HEK293 (cell line): ENCODE results near the gene SLC22A4.

Experiments
- CTCF ChIA-PET: fragments of 350-600 bp; formaldehyde crosslinking; extraction: SDS; loops from one replicate; lab custom pipeline; 2021; ENCODE audit warnings: antibody characterized with exemption; lab: Yijun Ruan, JAX
- POLR2A ChIA-PET: fragments of 300-600 bp; formaldehyde crosslinking; extraction: SDS; loops from one replicate; lab custom pipeline; 2020; ENCODE audit warnings: antibody characterized with exemption, inconsistent platforms; lab: Yijun Ruan, JAX
- H3K27ac ChIP-seq: fragments of 200-500 bp; sonication (Bioruptor generic); 2 replicates; pipeline ENCODE4 v1.5.1; 2014; ENCODE audit warnings: low read depth, low read length, control low read depth, inconsistent platforms; ENCODE audit errors: extremely low read depth
- H3K36me3 ChIP-seq, 2 experiments: fragments of 200-500 bp in 1 of 2; sonication (Bioruptor generic) in 1 of 2; 1 replicate in 1 of 2; 2 replicates in 1 of 2; pipeline ENCODE4 v1.5.1; 2014 to 2017; ENCODE audit warnings: inconsistent platforms in 2 of 2, low read length in 2 of 2; ENCODE audit not compliant: control insufficient read depth in 2 of 2, insufficient read depth in 1 of 2
- H3K4me1 ChIP-seq: fragments of 200-500 bp; sonication (Bioruptor generic); 2 replicates; pipeline ENCODE4 v1.5.1; 2014; ENCODE audit warnings: mild to moderate bottlenecking, low read length, inconsistent platforms; ENCODE audit not compliant: control insufficient read depth, insufficient read depth
- H3K4me3 ChIP-seq: 2 replicates; pipeline ENCODE4 v1.5.1; 2011; ENCODE audit warnings: low read depth, mild to moderate bottlenecking, control low read depth, low read length, moderate library complexity
- H3K9me3 ChIP-seq: fragments of 200-500 bp; sonication (Bioruptor generic); 2 replicates; pipeline ENCODE4 v1.5.1; 2014; ENCODE audit warnings: low read depth, low read length, inconsistent platforms; ENCODE audit not compliant: control insufficient read depth, insufficient read depth
- EGR2 ChIP-seq: fragments of 450-650 bp; formaldehyde crosslinking; IDR thresholded peaks from 2 replicates; pipeline ENCODE4 v1.5.1; 2016; ENCODE audit warnings: low read depth, missing biosample characterization, missing genetic modification characterization
- ELK4 ChIP-seq: IDR thresholded peaks from 2 replicates; pipeline ENCODE4 v1.6.1; 2011; ENCODE audit warnings: mild to moderate bottlenecking, low read depth, low read length, borderline replicate concordance
- GLIS1 ChIP-seq: fragments of 450-650 bp; formaldehyde crosslinking; IDR thresholded peaks from 2 replicates; pipeline ENCODE4 v1.5.1; 2016; ENCODE audit warnings: missing biosample characterization, missing genetic modification characterization
- IKZF3 ChIP-seq: fragments of 450-650 bp; IDR thresholded peaks from 2 replicates; pipeline ENCODE4 v1.5.0; 2018; ENCODE audit warnings: missing biosample characterization, mild to moderate bottlenecking, missing genetic modification characterization, moderate library complexity
- OSR2 ChIP-seq: fragments of 450-650 bp; formaldehyde crosslinking; IDR thresholded peaks from 2 replicates; pipeline ENCODE4 v1.5.1; 2016; ENCODE audit warnings: missing biosample characterization, missing genetic modification characterization
- SCRT2 ChIP-seq: fragments of 450-650 bp; formaldehyde crosslinking; IDR thresholded peaks from 2 replicates; pipeline ENCODE4 v1.5.1; 2016; ENCODE audit warnings: missing biosample characterization, missing genetic modification characterization
- SETDB1 ChIP-seq: IDR thresholded peaks from one replicate; pipeline ENCODE4 v1.6.1; 2017; ENCODE audit warnings: mild to moderate bottlenecking, low read length, moderate library complexity, mixed read lengths; ENCODE audit not compliant: insufficient read length
- SP3 ChIP-seq: fragments of 450-650 bp; formaldehyde crosslinking; IDR thresholded peaks from 2 replicates; pipeline ENCODE4 v1.5.1; 2016; ENCODE audit warnings: missing biosample characterization, missing genetic modification characterization
- ZBTB10 ChIP-seq: fragments of 450-650 bp; formaldehyde crosslinking; IDR thresholded peaks from 2 replicates; pipeline ENCODE4 v1.5.1; 2016; ENCODE audit warnings: missing biosample characterization, missing genetic modification characterization
- ZBTB17 ChIP-seq: fragments of 450-650 bp; formaldehyde crosslinking; IDR thresholded peaks from 2 replicates; pipeline ENCODE4 v1.5.1; 2016; ENCODE audit warnings: missing biosample characterization, missing genetic modification characterization
- ZBTB8A ChIP-seq: fragments of 450-650 bp; formaldehyde crosslinking; IDR thresholded peaks from 2 replicates; pipeline ENCODE4 v1.5.1; 2016; ENCODE audit warnings: missing biosample characterization, missing genetic modification characterization
- ZFHX2 ChIP-seq: fragments of 450-650 bp; formaldehyde crosslinking; conservative IDR thresholded peaks from 2 replicates; pipeline ENCODE4 v1.5.1; 2016; ENCODE audit warnings: missing biosample characterization, missing genetic modification characterization
- ZFP3 ChIP-seq: fragments of 450-650 bp; formaldehyde crosslinking; IDR thresholded peaks from 2 replicates; pipeline ENCODE4 v1.5.1; 2016; ENCODE audit warnings: low read depth, missing biosample characterization, missing genetic modification characterization
- ZIC2 ChIP-seq: fragments of 450-650 bp; formaldehyde crosslinking; IDR thresholded peaks from 2 replicates; pipeline ENCODE4 v1.5.1; 2016; ENCODE audit warnings: missing biosample characterization, missing genetic modification characterization
- ZNF10 ChIP-seq: fragments of 450-650 bp; formaldehyde crosslinking; IDR thresholded peaks from 2 replicates; pipeline ENCODE4 v1.5.1; 2017; ENCODE audit warnings: missing biosample characterization, missing genetic modification characterization
- ZNF133 ChIP-seq: fragments of 450-650 bp; formaldehyde crosslinking; IDR thresholded peaks from 2 replicates; pipeline ENCODE4 v1.5.1; 2016; ENCODE audit warnings: missing biosample characterization, missing genetic modification characterization
- ZNF175 ChIP-seq: fragments of 450-650 bp; formaldehyde crosslinking; IDR thresholded peaks from 2 replicates; pipeline ENCODE4 v1.5.1; 2016; ENCODE audit warnings: missing biosample characterization, missing genetic modification characterization
- ZNF426 ChIP-seq: fragments of 450-650 bp; formaldehyde crosslinking; IDR thresholded peaks from 2 replicates; pipeline ENCODE4 v1.5.1; 2017; ENCODE audit warnings: missing biosample characterization, missing genetic modification characterization, mild to moderate bottlenecking, inconsistent platforms, moderate library complexity
- ZNF521 ChIP-seq: fragments of 450-650 bp; formaldehyde crosslinking; IDR thresholded peaks from 2 replicates; pipeline ENCODE4 v1.5.1; 2017; ENCODE audit warnings: missing biosample characterization, mild to moderate bottlenecking, missing genetic modification characterization
- ZNF560 ChIP-seq: fragments of 450-650 bp; formaldehyde crosslinking; IDR thresholded peaks from 2 replicates; pipeline ENCODE4 v1.5.1; 2017; ENCODE audit warnings: missing biosample characterization, missing genetic modification characterization, borderline replicate concordance
- ZNF600 ChIP-seq: fragments of 450-650 bp; formaldehyde crosslinking; IDR thresholded peaks from 2 replicates; pipeline ENCODE4 v1.5.1; 2016; ENCODE audit warnings: missing biosample characterization, missing genetic modification characterization
- ZNF626 ChIP-seq: fragments of 450-650 bp; sonication (Bioruptor Pico); formaldehyde crosslinking; IDR thresholded peaks from 2 replicates; pipeline ENCODE4 v1.5.1; 2018; ENCODE audit warnings: missing biosample characterization, missing genetic modification characterization, inconsistent platforms
- ZNF701 ChIP-seq: fragments of 450-650 bp; formaldehyde crosslinking; IDR thresholded peaks from 2 replicates; pipeline ENCODE4 v1.5.1; 2016; ENCODE audit warnings: missing biosample characterization, missing genetic modification characterization

The SLC22A4 gene

GRCh38 chr5:132259069-132259851 is 34.9 kb upstream of the SLC22A4 start:
- POLR2A ChIA-PET, result interaction anchor here (1.5 kb wide), 1 partner anchor 110 kb away, joined by 4 read pairs; the partner anchor contains the start of gene SLC22A5
- CTCF ChIA-PET, result interaction anchor here (1.9 kb wide), 1 partner anchor 13 kb away, joined by 7 read pairs; no protein-coding TSS in a partner anchor
- H3K9me3 ChIP-seq, result no peaks in the 10 kb centered on the region
- no peak overlapping the region for H3K27ac ChIP-seq
- TF ChIP-seq EGR2 (tag by site-specific recombination), result peak; percentile 75
- peak; percentile 89 for TF ChIP-seq ZIC2 (tag by site-specific recombination)
- peak; percentile 75 for TF ChIP-seq ZFHX2
- TF ChIP-seq ZFP3 (tag by site-specific recombination), result no peak
- peak; percentile 41; the same call in 1 of the 2 replicates for TF ChIP-seq ZBTB8A (tag by site-specific recombination)
- no peak for TF ChIP-seq ZNF175
- TF ChIP-seq SCRT2 (tag by site-specific recombination), result peak; percentile 45; the same call in 1 of the 2 replicates
- no peak overlapping the region for H3K4me3 ChIP-seq
- no peaks in the 10 kb centered on the region for H3K4me1 ChIP-seq
- no peaks in the 10 kb centered on the region for H3K36me3 ChIP-seq

GRCh38 chr5:132260051-132260450 is 34.1 kb upstream of the SLC22A4 start:
- Histone ChIP-seq H3K4me3 (no peak overlapping the region), H3K9me3 (no peaks in the 10 kb centered on the region), H3K27ac (no peak overlapping the region), H3K36me3 (no peaks in the 10 kb centered on the region), H3K4me1 (no peaks in the 10 kb centered on the region)
- no peak for TF ChIP-seq ZNF701 (tag by site-specific recombination)
- no peak for TF ChIP-seq OSR2 (tag by site-specific recombination)
- TF ChIP-seq IKZF3 (tag by site-specific recombination), result no peak
- TF ChIP-seq GLIS1 (tag by site-specific recombination), result no peak
- TF ChIP-seq SP3 (tag by site-specific recombination), result no peak
- TF ChIP-seq ZBTB10 (tag by site-specific recombination), result no peak
- TF ChIP-seq ZBTB17 (tag by site-specific recombination), result peak; percentile 57
- no peak for TF ChIP-seq ZNF426 (tag by site-specific recombination)
- peak; percentile 84 for TF ChIP-seq ZFHX2
- TF ChIP-seq ZNF626, result no peak
- TF ChIP-seq ZNF560 (tag by site-specific recombination), result no peak
- no peak for TF ChIP-seq ELK4
- TF ChIP-seq ZNF10 (tag by site-specific recombination), result no peak
- no peak for TF ChIP-seq ZNF133 (tag by site-specific recombination)
- no peak for TF ChIP-seq ZNF521
- peak; percentile 16; the same call in 1 of the 2 replicates for TF ChIP-seq ZNF600
- TF ChIP-seq SETDB1, result no peak
- ChIA-PET POLR2A (interaction anchor here (1.5 kb wide), 1 partner anchor 109 kb away, joined by 4 read pairs; the partner anchor contains the start of gene SLC22A5), CTCF (interaction anchor here (0.8 to 1.9 kb wide), 2 partner anchors 10 to 12 kb away, joined by 4 to 7 read pairs; no protein-coding TSS in a partner anchor)
